WTC11 (cell line): Measurements from ENCODE around the gene NUDCD2. TPM values are rescaled to one million over a fixed set of nuclear protein-coding genes. Genes with fewer than 3 reads are reported as not detected.
"Not testable (repeated sequence)": the region's sequence is repeated elsewhere in the genome, so short reads cannot be mapped to it uniquely, and the experiment has no call there.

Source experiments
- ATAC-seq: fragments of 200-7000 bp; cut with Tn5 transposase; 2 replicates; pipeline ENCODE4 v1.10.0; 2021; ENCODE audit warnings: mild to moderate bottlenecking, moderate library complexity
- CTCF ChIA-PET: fragments of 300-600 bp; sonication (Branson Sonifier 250); formaldehyde crosslinking; loops from one replicate; lab custom pipeline; 2021; ENCODE audit warnings: antibody characterized with exemption; lab: Charles Lee
- POLR2A ChIA-PET: fragments of 350-600 bp; sonication (Branson Sonifier 250); formaldehyde crosslinking; loops from one replicate; lab custom pipeline; 2021; ENCODE audit warnings: antibody characterized with exemption; lab: Charles Lee
- DNase-seq: peaks from one replicate; pipeline ENCODE4 v3.0.0; 2021; ENCODE audit warnings: low spot score
- H3K27ac Mint-ChIP-seq: 2 replicates; pipeline ENCODE4 v1.8.0; 2021; ENCODE audit warnings: mixed read lengths
- H3K27me3 Mint-ChIP-seq: 2 replicates; pipeline ENCODE4 v1.8.0; 2021; ENCODE audit warnings: low read depth, mild to moderate bottlenecking, moderate library complexity, mixed read lengths
- H3K36me3 Mint-ChIP-seq: 2 replicates; pipeline ENCODE4 v1.8.0; 2021; ENCODE audit warnings: mixed read lengths
- H3K4me1 Mint-ChIP-seq: 2 replicates; pipeline ENCODE4 v1.8.0; 2022; ENCODE audit warnings: mixed read lengths
- H3K4me3 Mint-ChIP-seq: 2 replicates; pipeline ENCODE4 v1.8.0; 2021; ENCODE audit warnings: mild to moderate bottlenecking, moderate library complexity, mixed read lengths
- H3K9me3 Mint-ChIP-seq: 2 replicates; pipeline ENCODE4 v1.8.0; 2021; ENCODE audit warnings: mixed read lengths
- ATF1 ChIP-seq: sonication (generic); formaldehyde crosslinking; IDR thresholded peaks from 2 replicates; pipeline ENCODE4 v1.8.1; 2023; ENCODE audit warnings: mild to moderate bottlenecking, moderate library complexity, missing genetic modification reagents
- ATF2 ChIP-seq: sonication (generic); formaldehyde crosslinking; IDR thresholded peaks from 2 replicates; pipeline ENCODE4 v1.8.1; 2022; ENCODE audit warnings: low read depth, missing genetic modification reagents, borderline replicate concordance
- CDX4 ChIP-seq: fragments of 250-450 bp; sonication (Bioruptor Pico); IDR thresholded peaks from 2 replicates; pipeline ENCODE4 v1.9.0; 2021; ENCODE audit warnings: moderate library complexity, mild to moderate bottlenecking, inconsistent platforms, borderline replicate concordance
- CREM ChIP-seq: sonication (generic); formaldehyde crosslinking; IDR thresholded peaks from 2 replicates; pipeline ENCODE4 v1.8.1; 2022; ENCODE audit warnings: mild to moderate bottlenecking, missing genetic modification reagents, moderate library complexity
- EMX1 ChIP-seq: fragments of 250-450 bp; sonication (Bioruptor Pico); IDR thresholded peaks from 2 replicates; pipeline ENCODE4 v1.8.0; 2021; ENCODE audit warnings: mild to moderate bottlenecking
- GABPB1 ChIP-seq: sonication (generic); formaldehyde crosslinking; IDR thresholded peaks from 2 replicates; pipeline ENCODE4 v1.8.1; 2023; ENCODE audit warnings: mild to moderate bottlenecking, missing genetic modification reagents
- HMGXB4 ChIP-seq: sonication (generic); formaldehyde crosslinking; IDR thresholded peaks from 2 replicates; pipeline ENCODE4 v1.8.1; 2023; ENCODE audit warnings: mild to moderate bottlenecking, moderate library complexity, missing genetic modification reagents
- JUN ChIP-seq: sonication (generic); formaldehyde crosslinking; IDR thresholded peaks from 2 replicates; pipeline ENCODE4 v1.8.0; 2023; ENCODE audit warnings: mild to moderate bottlenecking, missing genetic modification reagents
- MYBL2 ChIP-seq: sonication (generic); formaldehyde crosslinking; IDR thresholded peaks from 2 replicates; pipeline ENCODE4 v1.8.1; 2023; ENCODE audit warnings: mild to moderate bottlenecking, moderate library complexity, missing genetic modification reagents
- NR2C2 ChIP-seq: sonication (generic); formaldehyde crosslinking; IDR thresholded peaks from 2 replicates; pipeline ENCODE4 v1.8.0; 2022; ENCODE audit warnings: mild to moderate bottlenecking, missing genetic modification reagents
- SOX15 ChIP-seq: fragments of 250-450 bp; sonication (Bioruptor Pico); IDR thresholded peaks from 2 replicates; pipeline ENCODE4 v1.9.0; 2021; ENCODE audit warnings: mild to moderate bottlenecking
- TCF7 ChIP-seq: sonication (generic); formaldehyde crosslinking; IDR thresholded peaks from 2 replicates; pipeline ENCODE4 v1.8.0; 2022; ENCODE audit warnings: mild to moderate bottlenecking, low read depth, missing genetic modification reagents, moderate library complexity
- TEAD4 ChIP-seq: sonication (generic); formaldehyde crosslinking; IDR thresholded peaks from 2 replicates; pipeline ENCODE4 v1.8.0; 2022; ENCODE audit warnings: mild to moderate bottlenecking, missing genetic modification reagents
- USF1 ChIP-seq: sonication (generic); formaldehyde crosslinking; IDR thresholded peaks from 2 replicates; pipeline ENCODE4 v1.8.0; 2022; ENCODE audit warnings: mild to moderate bottlenecking, missing genetic modification reagents
- ZBTB21 ChIP-seq: sonication (generic); formaldehyde crosslinking; IDR thresholded peaks from 2 replicates; pipeline ENCODE4 v1.8.1; 2023; ENCODE audit warnings: mild to moderate bottlenecking, missing genetic modification reagents, borderline replicate concordance
- ZNF232 ChIP-seq: sonication (generic); formaldehyde crosslinking; IDR thresholded peaks from 2 replicates; pipeline ENCODE4 v1.8.0; 2022; ENCODE audit warnings: mild to moderate bottlenecking, missing genetic modification reagents
- total RNA-seq: library from RNA; stranded (reverse); gene quantifications from 3 replicates; pipeline ENCODE4 v1.2.3, GENCODE V29; 2021
- TF ChIP-seq, protein P1 (sequence below): sonication (generic); formaldehyde crosslinking; IDR thresholded peaks from 2 replicates; pipeline ENCODE4 v1.8.0; 2022; ENCODE audit warnings: mild to moderate bottlenecking, missing genetic modification reagents
- TF ChIP-seq, protein P2 (sequence below): fragments of 250-450 bp; sonication (Bioruptor Pico); IDR thresholded peaks from 2 replicates; pipeline ENCODE4 v1.9.0; 2021; ENCODE audit warnings: mild to moderate bottlenecking
- TF ChIP-seq, protein P3 (sequence below): sonication (generic); formaldehyde crosslinking; IDR thresholded peaks from 2 replicates; pipeline ENCODE4 v1.8.1; 2022; ENCODE audit warnings: mild to moderate bottlenecking, moderate library complexity, missing genetic modification reagents

Gene NUDCD2
- total RNA-seq, 1 experiment from 2014 or later, result 73.4 TPM

DNA sequence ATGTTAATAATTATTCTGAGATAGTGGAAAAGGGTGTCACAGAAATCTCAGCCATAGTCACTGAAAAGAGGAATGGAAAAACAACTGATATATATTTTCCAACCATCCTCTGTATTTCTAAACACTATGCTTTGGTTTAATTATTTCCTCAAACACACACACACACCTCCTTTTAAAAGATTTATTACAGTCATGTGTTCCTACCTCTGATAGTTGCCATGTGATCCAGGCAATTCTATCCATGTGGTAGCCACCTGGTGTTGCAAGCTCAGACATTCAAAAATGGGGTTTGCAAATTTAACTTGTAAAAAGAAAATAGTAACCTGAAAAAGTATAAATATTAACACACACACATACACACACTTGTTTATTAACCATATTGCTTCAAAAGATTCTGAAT is 62.5 kb downstream of the NUDCD2 start:
- ChIA-PET CTCF (interaction anchor here (0.6 to 3.3 kb wide), 2 partner anchors 12 to 50 kb away, joined by 3 to 12 read pairs; no protein-coding TSS in a partner anchor), POLR2A (no interaction called here)
- Mint-ChIP-seq H3K36me3 (no peaks in the 10 kb centered on the region), H3K27me3 (no peaks in the 10 kb centered on the region), H3K27ac (no peak overlapping the region), H3K4me1 (no peaks in the 10 kb centered on the region), H3K9me3 (peaks cover 15% of the 10 kb centered on the region), H3K4me3 (no peak overlapping the region)
- TF ChIP-seq TCF7 (CRISPR knock-in tag) (no peak), ATF2 (CRISPR knock-in tag) (no peak), CREM (CRISPR knock-in tag) (no peak), USF1 (CRISPR knock-in tag) (no peak), ZBTB21 (CRISPR knock-in tag) (no peak), NR2C2 (CRISPR knock-in tag) (no peak), HMGXB4 (no peak), SOX15 (CRISPR knock-in tag) (no peak), MYBL2 (CRISPR knock-in tag) (no peak), GABPB1 (CRISPR knock-in tag) (no peak), TEAD4 (CRISPR knock-in tag) (no peak), ZNF232 (CRISPR knock-in tag) (no peak), JUN (no peak), CDX4 (CRISPR knock-in tag) (no peak), ATF1 (no peak), EMX1 (no peak)
- TF ChIP-seq, protein P1, sequence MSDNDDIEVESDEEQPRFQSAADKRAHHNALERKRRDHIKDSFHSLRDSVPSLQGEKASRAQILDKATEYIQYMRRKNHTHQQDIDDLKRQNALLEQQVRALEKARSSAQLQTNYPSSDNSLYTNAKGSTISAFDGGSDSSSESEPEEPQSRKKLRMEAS (CRISPR knock-in tag), result no peak
- TF ChIP-seq, protein P2, sequence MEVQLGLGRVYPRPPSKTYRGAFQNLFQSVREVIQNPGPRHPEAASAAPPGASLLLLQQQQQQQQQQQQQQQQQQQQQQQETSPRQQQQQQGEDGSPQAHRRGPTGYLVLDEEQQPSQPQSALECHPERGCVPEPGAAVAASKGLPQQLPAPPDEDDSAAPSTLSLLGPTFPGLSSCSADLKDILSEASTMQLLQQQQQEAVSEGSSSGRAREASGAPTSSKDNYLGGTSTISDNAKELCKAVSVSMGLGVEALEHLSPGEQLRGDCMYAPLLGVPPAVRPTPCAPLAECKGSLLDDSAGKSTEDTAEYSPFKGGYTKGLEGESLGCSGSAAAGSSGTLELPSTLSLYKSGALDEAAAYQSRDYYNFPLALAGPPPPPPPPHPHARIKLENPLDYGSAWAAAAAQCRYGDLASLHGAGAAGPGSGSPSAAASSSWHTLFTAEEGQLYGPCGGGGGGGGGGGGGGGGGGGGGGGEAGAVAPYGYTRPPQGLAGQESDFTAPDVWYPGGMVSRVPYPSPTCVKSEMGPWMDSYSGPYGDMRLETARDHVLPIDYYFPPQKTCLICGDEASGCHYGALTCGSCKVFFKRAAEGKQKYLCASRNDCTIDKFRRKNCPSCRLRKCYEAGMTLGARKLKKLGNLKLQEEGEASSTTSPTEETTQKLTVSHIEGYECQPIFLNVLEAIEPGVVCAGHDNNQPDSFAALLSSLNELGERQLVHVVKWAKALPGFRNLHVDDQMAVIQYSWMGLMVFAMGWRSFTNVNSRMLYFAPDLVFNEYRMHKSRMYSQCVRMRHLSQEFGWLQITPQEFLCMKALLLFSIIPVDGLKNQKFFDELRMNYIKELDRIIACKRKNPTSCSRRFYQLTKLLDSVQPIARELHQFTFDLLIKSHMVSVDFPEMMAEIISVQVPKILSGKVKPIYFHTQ, result no peak
- TF ChIP-seq, protein P3, sequence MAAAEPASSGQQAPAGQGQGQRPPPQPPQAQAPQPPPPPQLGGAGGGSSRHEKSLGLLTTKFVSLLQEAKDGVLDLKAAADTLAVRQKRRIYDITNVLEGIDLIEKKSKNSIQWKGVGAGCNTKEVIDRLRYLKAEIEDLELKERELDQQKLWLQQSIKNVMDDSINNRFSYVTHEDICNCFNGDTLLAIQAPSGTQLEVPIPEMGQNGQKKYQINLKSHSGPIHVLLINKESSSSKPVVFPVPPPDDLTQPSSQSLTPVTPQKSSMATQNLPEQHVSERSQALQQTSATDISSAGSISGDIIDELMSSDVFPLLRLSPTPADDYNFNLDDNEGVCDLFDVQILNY (CRISPR knock-in tag), result no peak
- DNase-seq (no peak), ATAC-seq (no peak)

DNA sequence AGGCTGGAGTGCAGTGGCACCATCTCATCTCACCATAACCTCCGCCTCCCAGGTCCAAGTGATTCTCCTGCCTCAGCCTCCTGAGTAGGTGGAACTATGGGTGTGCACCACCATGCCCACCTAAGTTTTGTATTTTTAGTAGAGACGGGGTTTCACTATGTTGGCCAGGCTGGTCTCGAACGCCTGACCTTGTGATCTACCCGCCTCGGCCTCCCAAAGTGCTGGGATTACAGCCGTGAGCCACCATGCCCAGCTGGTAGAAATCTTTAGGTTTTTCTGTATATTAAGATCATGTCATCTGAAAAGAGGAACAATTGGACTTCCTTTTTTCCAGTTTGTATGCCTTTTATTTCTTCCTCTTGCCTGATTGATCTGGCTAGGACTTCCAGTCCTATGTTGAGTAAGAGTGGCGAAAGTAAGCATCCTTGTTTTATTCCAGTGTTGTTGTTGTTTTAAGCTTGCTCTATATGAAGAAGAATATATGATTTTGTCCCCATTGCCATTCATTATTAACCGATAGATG is 63.0 kb downstream of the NUDCD2 start:
- H3K4me1 Mint-ChIP-seq, H3K27me3 Mint-ChIP-seq, H3K4me3 Mint-ChIP-seq, POLR2A ChIA-PET, H3K27ac Mint-ChIP-seq, ATAC-seq, DNase-seq, H3K36me3 Mint-ChIP-seq: not testable (repeated sequence)
- CTCF ChIA-PET, result interaction anchor here (0.6 kb wide), 1 partner anchor 50 kb away, joined by 3 read pairs; no protein-coding TSS in a partner anchor
- H3K9me3 Mint-ChIP-seq, result peaks cover 15% of the 10 kb centered on the region

Other genes starting within 250 kb of the NUDCD2 start
- gene CCNG1, start 22.5 kb downstream of the NUDCD2 start, total RNA-seq, result 395 to 438 TPM (median 433 TPM) in 3 replicates
- gene HMMR, start 530 bp upstream of the NUDCD2 start, total RNA-seq, result 69.1 to 78.5 TPM (median 73.3 TPM) in 3 replicates
- gene MAT2B, start 45.5 kb upstream of the NUDCD2 start, total RNA-seq, result 51.8 to 55.7 TPM (median 53.1 TPM) in 3 replicates